BLaER1 (cell line): ENCODE measurements around the gene KIF23.

Experiments
- H3K27ac ChIP-seq: shearing (Covaris generic); formaldehyde crosslinking; 2 replicates; pipeline ENCODE4 v1.8.1; 2022
- H3K27me3 ChIP-seq: shearing (Covaris generic); formaldehyde crosslinking; 2 replicates; pipeline ENCODE4 v1.8.1; 2022
- H3K36me3 ChIP-seq: shearing (Covaris generic); formaldehyde crosslinking; 2 replicates; pipeline ENCODE4 v1.8.1; 2022
- H3K4me1 ChIP-seq: shearing (Covaris generic); formaldehyde crosslinking; 2 replicates; pipeline ENCODE4 v1.8.1; 2022
- H3K4me2 ChIP-seq: shearing (Covaris generic); formaldehyde crosslinking; 2 replicates; pipeline ENCODE4 v1.8.1; 2022
- H3K4me3 ChIP-seq: shearing (Covaris generic); formaldehyde crosslinking; 2 replicates; pipeline ENCODE4 v1.8.1; 2022
- H3K9ac ChIP-seq: shearing (Covaris generic); formaldehyde crosslinking; 2 replicates; pipeline ENCODE4 v1.8.1; 2022
- H3K9me3 ChIP-seq: shearing (Covaris generic); formaldehyde crosslinking; 2 replicates; pipeline ENCODE4 v1.8.1; 2022
- H4K20me1 ChIP-seq: shearing (Covaris generic); formaldehyde crosslinking; 2 replicates; pipeline ENCODE4 v1.8.1; 2022
- Cebpa-rat ChIP-seq: shearing (Covaris generic); IDR thresholded peaks from 2 replicates; pipeline ENCODE4 v1.8.1; 2022

KIF23 gene

GRCh38 chr15:69472562-69472961 lies 58.4 kb downstream of the KIF23 start:
- no peak for TF ChIP-seq Cebpa-rat
- Histone ChIP-seq H3K9ac (no peak overlapping the region), H3K4me2 (no peak overlapping the region), H3K27ac (no peak overlapping the region), H3K4me1 (peaks cover 11% of the 10 kb centered on the region), H3K27me3 (no peaks in the 10 kb centered on the region), H3K36me3 (no peaks in the 10 kb centered on the region), H4K20me1 (no peaks in the 10 kb centered on the region), H3K9me3 (no peaks in the 10 kb centered on the region), H3K4me3 (no peak overlapping the region)

GRCh38 chr15:69474291-69474690 lies 60.1 kb downstream of the KIF23 start:
- no peak overlapping the region for H3K4me2 ChIP-seq
- H3K9ac ChIP-seq = no peak overlapping the region
- H3K27ac ChIP-seq = no peak overlapping the region
- no peaks in the 10 kb centered on the region for H3K27me3 ChIP-seq
- no peaks in the 10 kb centered on the region for H3K9me3 ChIP-seq
- no peak for TF ChIP-seq Cebpa-rat
- peaks cover 7% of the 10 kb centered on the region; the same call in 1 of the 2 replicates for H3K4me1 ChIP-seq
- H4K20me1 ChIP-seq = no peaks in the 10 kb centered on the region
- no peaks in the 10 kb centered on the region for H3K36me3 ChIP-seq
- H3K4me3 ChIP-seq = no peak overlapping the region

- no peak for TF ChIP-seq Cebpa-rat
- Histone ChIP-seq H3K4me2 (no peak overlapping the region), H3K36me3 (no peaks in the 10 kb centered on the region), H3K27me3 (no peaks in the 10 kb centered on the region), H3K4me3 (no peak overlapping the region), H3K4me1 (peaks cover 7% of the 10 kb centered on the region; the same call in 1 of the 2 replicates), H3K9me3 (peaks cover 6% of the 10 kb centered on the region), H3K9ac (no peak overlapping the region), H4K20me1 (no peaks in the 10 kb centered on the region), H3K27ac (no peak overlapping the region)
These were observed 60.8 kb downstream of the KIF23 start for GRCh38 chr15:69474846-69475455.

GRCh38 chr15:69475769-69476358 lies 61.7 kb downstream of the KIF23 start:
- H4K20me1 ChIP-seq = no peaks in the 10 kb centered on the region
- no peak overlapping the region for H3K9ac ChIP-seq
- peaks cover 9% of the 10 kb centered on the region for H3K9me3 ChIP-seq
- TF ChIP-seq Cebpa-rat = no peak
- H3K4me3 ChIP-seq = no peak overlapping the region
- peaks cover 7% of the 10 kb centered on the region; the same call in 1 of the 2 replicates for H3K4me1 ChIP-seq
- no peaks in the 10 kb centered on the region for H3K27me3 ChIP-seq
- H3K36me3 ChIP-seq = no peaks in the 10 kb centered on the region
- H3K4me2 ChIP-seq = no peak overlapping the region
- no peak overlapping the region for H3K27ac ChIP-seq

- TF ChIP-seq Cebpa-rat = no peak
- H3K9ac ChIP-seq = no peak overlapping the region
- no peak overlapping the region for H3K4me3 ChIP-seq
- H3K9me3 ChIP-seq = peaks cover 9% of the 10 kb centered on the region
- H3K27ac ChIP-seq = no peak overlapping the region
- H3K4me1 ChIP-seq = peaks cover 7% of the 10 kb centered on the region; the same call in 1 of the 2 replicates
- no peaks in the 10 kb centered on the region for H3K36me3 ChIP-seq
- H3K27me3 ChIP-seq = no peaks in the 10 kb centered on the region
- no peaks in the 10 kb centered on the region for H4K20me1 ChIP-seq
- no peak overlapping the region for H3K4me2 ChIP-seq
These were observed 62.7 kb downstream of the KIF23 start for GRCh38 chr15:69476704-69477473.

GRCh38 chr15:69478259-69478781 lies 64.2 kb downstream of the KIF23 start:
- no peak overlapping the region for H3K4me2 ChIP-seq
- no peaks in the 10 kb centered on the region for H4K20me1 ChIP-seq
- no peak overlapping the region for H3K27ac ChIP-seq
- H3K9me3 ChIP-seq = peaks cover 9% of the 10 kb centered on the region
- TF ChIP-seq Cebpa-rat = no peak
- H3K36me3 ChIP-seq = no peaks in the 10 kb centered on the region
- no peaks in the 10 kb centered on the region for H3K27me3 ChIP-seq
- H3K9ac ChIP-seq = no peak overlapping the region
- H3K4me3 ChIP-seq = no peak overlapping the region
- H3K4me1 ChIP-seq = peaks cover 7% of the 10 kb centered on the region; the same call in 1 of the 2 replicates

- no peaks in the 10 kb centered on the region for H3K27me3 ChIP-seq
- H3K27ac ChIP-seq = no peak overlapping the region
These were observed 64.9 kb downstream of the KIF23 start for GRCh38 chr15:69479081-69479480.

GRCh38 chr15:69479971-69480370 lies 65.8 kb downstream of the KIF23 start:
- H3K27ac ChIP-seq = no peak overlapping the region
- no peak overlapping the region for H3K4me3 ChIP-seq
- H3K9ac ChIP-seq = no peak overlapping the region
- H3K9me3 ChIP-seq = peaks cover 10% of the 10 kb centered on the region
- H3K36me3 ChIP-seq = no peaks in the 10 kb centered on the region
- TF ChIP-seq Cebpa-rat = no peak
- H4K20me1 ChIP-seq = no peaks in the 10 kb centered on the region
- H3K4me1 ChIP-seq = peaks cover 7% of the 10 kb centered on the region; the same call in 1 of the 2 replicates
- H3K27me3 ChIP-seq = no peaks in the 10 kb centered on the region
- H3K4me2 ChIP-seq = no peak overlapping the region

More at GRCh38 chr15:69479081-69479480, 64.9 kb downstream of the KIF23 start:
- no peak overlapping the region for H3K4me3 ChIP-seq
- H3K36me3 ChIP-seq = no peaks in the 10 kb centered on the region
- H3K4me1 ChIP-seq = peaks cover 7% of the 10 kb centered on the region; the same call in 1 of the 2 replicates
- TF ChIP-seq Cebpa-rat = no peak
- no peak overlapping the region for H3K4me2 ChIP-seq
- no peaks in the 10 kb centered on the region for H4K20me1 ChIP-seq
- peaks cover 9% of the 10 kb centered on the region for H3K9me3 ChIP-seq
- H3K9ac ChIP-seq = no peak overlapping the region

GRCh38 chr15:69480932-69481331 lies 66.8 kb downstream of the KIF23 start:
- Histone ChIP-seq H3K9ac (no peak overlapping the region), H4K20me1 (no peaks in the 10 kb centered on the region), H3K27ac (no peak overlapping the region), H3K27me3 (no peaks in the 10 kb centered on the region), H3K4me3 (no peak overlapping the region), H3K36me3 (no peaks in the 10 kb centered on the region), H3K4me2 (no peak overlapping the region), H3K9me3 (peaks cover 20% of the 10 kb centered on the region), H3K4me1 (peaks cover 7% of the 10 kb centered on the region; the same call in 1 of the 2 replicates)
- no peak for TF ChIP-seq Cebpa-rat
